ENCODE results near the gene C11orf91. TPM values are rescaled to one million over a fixed set of nuclear protein-coding genes. Genes with fewer than 3 reads are reported as not detected.

The C11orf91 gene
- total RNA-seq, 1 donor: not detected

DNA sequence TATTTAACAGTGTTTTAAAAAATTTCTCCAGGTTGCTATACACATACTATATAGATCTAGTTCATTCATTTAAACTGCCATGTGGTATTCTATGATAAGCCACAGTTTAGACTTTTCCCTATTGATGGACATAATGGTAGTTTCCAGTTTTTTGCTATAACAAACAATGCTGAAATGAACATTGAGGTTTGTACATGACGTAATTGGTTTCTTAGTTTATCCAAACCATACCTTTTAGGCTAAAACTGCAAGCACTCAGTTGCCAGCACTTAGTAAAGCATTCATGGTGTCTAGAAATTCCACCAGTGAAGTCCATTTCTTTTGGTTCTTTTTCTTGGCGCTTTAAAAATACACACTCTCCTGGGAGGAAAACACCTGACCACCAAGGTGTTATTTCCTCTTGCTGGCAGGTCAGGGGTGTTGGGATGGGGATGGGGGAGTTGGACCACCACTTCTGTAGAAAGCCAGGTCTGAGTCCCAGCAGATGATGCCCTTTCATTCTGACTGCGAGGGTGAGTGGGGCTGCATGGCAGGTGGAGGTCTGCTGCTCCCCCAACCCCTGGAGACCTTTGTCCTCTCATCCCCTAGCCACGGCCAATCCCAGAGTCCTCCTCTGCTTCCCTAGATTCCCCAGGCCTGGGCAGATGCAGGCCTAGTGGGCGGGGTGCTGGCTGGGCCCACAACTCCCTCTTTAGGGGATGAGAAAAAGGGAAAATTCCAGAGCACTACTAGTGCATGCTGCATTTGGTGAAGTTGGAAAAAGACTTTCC, 41.1 kb downstream of the C11orf91 start:
- Histone ChIP-seq H3K4me1 (ENCODE audit: insufficient read depth, low read length) (no peaks in the 10 kb centered on the region), H3K27me3 (ENCODE audit: insufficient read depth, low read length) (no peaks in the 10 kb centered on the region), H3K4me3 (ENCODE audit: low read length) (no peak overlapping the region), H3K9me3 (ENCODE audit: low read depth, low read length) (no peaks in the 10 kb centered on the region)

DNA sequence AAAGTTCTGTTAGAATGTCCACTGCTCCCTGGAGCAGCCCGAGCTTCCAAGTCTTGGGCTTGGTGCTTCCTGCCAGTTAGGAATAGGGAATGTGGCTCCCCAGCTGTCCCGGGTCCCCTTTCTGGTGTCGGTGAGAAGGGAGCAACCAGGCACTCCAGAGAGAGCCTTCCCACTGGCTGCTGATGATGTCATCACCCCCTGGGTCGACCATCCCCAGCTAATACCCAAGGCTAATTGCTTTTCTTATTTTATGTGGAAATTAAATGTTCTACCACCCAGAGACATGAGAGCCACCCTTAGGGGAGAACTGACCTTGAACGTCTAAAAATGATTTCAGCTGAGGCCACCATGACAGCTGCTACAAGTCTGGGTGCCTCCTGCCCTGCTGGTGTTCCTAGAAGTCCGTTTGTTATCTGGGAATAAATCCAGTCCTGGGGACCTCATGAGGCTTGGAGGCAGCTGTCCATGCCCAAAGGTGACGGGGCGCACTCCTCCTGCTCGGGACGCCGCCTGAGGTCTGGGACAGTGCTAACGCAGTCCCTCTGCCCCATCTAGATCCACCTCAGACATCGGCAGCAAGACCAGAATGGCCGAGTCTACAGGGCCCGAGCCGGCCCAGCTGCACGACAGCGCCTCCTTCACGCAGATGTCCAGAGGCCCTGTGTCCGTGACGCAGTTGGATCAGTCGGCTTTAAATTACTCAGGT, 42.3 kb downstream of the C11orf91 start:
- no peaks in the 10 kb centered on the region for H3K27me3 ChIP-seq (ENCODE audit: insufficient read depth, low read length)
- H3K4me3 ChIP-seq (ENCODE audit: low read length): no peak overlapping the region
- H3K9me3 ChIP-seq (ENCODE audit: low read depth, low read length): no peaks in the 10 kb centered on the region
- H3K4me1 ChIP-seq (ENCODE audit: insufficient read depth, low read length): no peaks in the 10 kb centered on the region

DNA sequence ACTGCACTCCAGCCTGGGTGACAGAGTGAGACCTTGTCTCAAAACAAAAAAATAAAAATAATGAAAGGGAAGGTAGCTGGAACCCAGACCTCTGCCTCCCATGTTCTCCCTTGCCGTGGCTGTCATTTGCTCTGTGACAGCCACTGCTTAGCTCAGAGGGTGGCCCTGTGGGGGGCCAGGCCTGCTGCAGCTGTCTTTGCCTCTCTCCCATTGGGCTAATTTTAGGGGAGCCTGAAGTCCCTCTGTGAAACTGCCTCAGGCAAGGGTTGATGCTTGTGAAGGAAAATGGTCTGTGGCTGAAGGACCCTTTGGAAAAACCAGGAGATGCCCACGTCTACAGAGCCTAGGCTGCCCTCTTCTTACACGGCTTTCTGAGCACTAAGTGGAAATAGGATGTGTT, 42.9 kb downstream of the C11orf91 start:
- Histone ChIP-seq H3K9me3 (ENCODE audit: low read depth, low read length) (no peaks in the 10 kb centered on the region), H3K27me3 (ENCODE audit: insufficient read depth, low read length) (no peaks in the 10 kb centered on the region), H3K4me3 (ENCODE audit: low read length) (no peak overlapping the region), H3K4me1 (ENCODE audit: insufficient read depth, low read length) (no peaks in the 10 kb centered on the region)

DNA sequence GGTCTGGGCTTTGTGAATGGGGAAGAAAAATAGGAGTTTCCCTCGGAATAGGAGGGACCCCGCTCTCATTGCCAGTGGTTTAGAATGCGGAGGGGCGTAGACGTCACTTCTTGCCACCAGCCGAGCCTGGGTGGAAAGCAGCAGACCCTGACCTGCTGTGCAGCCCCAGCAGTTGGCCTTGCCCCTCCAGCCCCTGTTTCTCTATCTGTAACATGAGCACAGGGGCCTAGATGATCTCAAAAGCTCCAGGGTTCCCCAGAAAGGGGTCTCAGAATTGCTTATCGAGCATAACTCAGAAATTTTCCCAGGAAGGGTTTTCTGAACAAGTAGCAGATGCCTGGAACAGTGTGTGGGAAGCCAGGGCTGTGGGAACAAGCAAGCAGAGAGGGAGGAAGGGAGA, 43.9 kb downstream of the C11orf91 start:
- Histone ChIP-seq H3K9me3 (ENCODE audit: low read depth, low read length) (no peaks in the 10 kb centered on the region), H3K4me1 (ENCODE audit: insufficient read depth, low read length) (no peaks in the 10 kb centered on the region), H3K27me3 (ENCODE audit: insufficient read depth, low read length) (no peaks in the 10 kb centered on the region), H3K4me3 (ENCODE audit: low read length) (no peak overlapping the region)

DNA sequence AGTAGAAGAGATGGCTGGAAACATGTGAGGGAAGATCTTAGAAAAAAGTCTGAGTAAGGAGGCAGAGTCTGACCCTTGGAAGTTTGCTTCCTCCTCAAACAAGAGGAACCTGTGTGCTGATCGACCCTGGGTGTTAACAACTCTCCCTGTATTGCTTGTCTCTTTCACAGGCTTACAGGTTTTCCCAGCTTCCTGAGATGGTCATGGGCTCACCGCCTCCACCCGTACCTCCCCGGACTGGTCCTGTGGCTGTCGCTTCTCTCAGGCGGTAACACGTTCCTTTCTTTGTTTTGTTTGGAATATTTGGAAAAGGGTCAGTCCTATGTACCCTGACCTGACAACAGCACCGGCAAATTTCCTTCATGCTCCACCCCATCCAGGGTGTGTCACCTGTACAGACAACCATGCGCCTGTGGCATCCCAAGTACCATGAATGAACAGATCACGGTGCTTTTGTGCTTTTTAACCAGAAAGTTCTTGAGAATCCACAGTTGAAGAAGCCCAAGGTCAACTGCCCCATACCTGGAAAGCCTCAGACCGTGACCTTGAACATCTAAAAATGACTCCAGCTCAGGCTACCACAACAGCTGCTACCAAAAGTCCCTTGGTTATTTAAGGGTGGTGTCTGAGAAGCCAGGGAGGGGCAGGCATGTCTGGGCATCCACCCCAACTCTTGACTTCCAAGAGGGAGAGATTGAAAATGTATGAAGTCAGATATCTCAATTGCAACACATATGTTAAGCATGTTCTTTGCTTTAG, 44.6 kb downstream of the C11orf91 start:
- Histone ChIP-seq H3K9me3 (ENCODE audit: low read depth, low read length) (no peaks in the 10 kb centered on the region), H3K4me3 (ENCODE audit: low read length) (no peak overlapping the region), H3K27me3 (ENCODE audit: insufficient read depth, low read length) (no peaks in the 10 kb centered on the region), H3K4me1 (ENCODE audit: insufficient read depth, low read length) (no peaks in the 10 kb centered on the region)

DNA sequence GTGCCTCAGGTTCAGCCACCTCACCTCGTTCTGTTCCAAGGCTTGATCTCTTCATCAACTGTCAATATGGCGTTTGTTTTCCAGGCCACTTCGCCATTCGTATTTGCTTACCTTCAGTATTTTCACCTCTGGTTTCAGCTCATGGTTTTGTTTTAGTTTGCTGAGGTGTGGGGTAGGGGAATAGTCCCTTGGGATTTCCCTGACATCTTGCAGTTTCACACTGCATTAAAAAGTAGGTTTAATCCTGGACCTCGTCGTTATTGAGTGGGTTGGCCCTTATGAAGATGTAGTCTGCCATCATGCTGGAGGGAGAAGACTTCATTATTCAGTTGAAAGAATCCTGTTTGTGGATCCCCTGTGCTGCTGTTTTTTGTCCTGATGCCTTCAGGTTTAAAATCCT, 46.0 kb downstream of the C11orf91 start:
- H3K4me1 ChIP-seq (ENCODE audit: insufficient read depth, low read length): no peaks in the 10 kb centered on the region
- H3K9me3 ChIP-seq (ENCODE audit: low read depth, low read length): no peaks in the 10 kb centered on the region
- no peaks in the 10 kb centered on the region for H3K27me3 ChIP-seq (ENCODE audit: insufficient read depth, low read length)
- H3K4me3 ChIP-seq (ENCODE audit: low read length): no peak overlapping the region

DNA sequence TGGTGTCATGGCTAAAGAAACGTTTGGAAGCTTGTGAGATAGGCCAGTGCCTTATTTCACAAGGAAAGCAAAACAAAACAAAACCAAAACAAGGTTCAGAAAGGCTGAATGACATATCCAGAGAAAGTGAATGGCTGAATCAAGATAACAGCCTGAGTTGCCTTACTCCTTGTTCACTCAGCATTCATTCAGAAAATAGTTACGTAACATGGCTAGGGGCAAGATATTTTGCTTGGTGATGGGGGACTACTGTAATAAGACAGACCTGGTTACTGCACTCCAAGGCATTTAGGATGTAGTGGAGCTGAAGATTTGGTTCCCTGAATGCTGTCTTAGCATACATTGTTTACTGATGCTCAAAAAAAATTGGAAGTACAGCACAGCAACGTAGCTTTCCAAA, 47.7 kb downstream of the C11orf91 start:
- Histone ChIP-seq H3K4me3 (ENCODE audit: low read length) (no peak overlapping the region), H3K4me1 (ENCODE audit: insufficient read depth, low read length) (no peaks in the 10 kb centered on the region), H3K9me3 (ENCODE audit: low read depth, low read length) (no peaks in the 10 kb centered on the region), H3K27me3 (ENCODE audit: insufficient read depth, low read length) (no peaks in the 10 kb centered on the region)

DNA sequence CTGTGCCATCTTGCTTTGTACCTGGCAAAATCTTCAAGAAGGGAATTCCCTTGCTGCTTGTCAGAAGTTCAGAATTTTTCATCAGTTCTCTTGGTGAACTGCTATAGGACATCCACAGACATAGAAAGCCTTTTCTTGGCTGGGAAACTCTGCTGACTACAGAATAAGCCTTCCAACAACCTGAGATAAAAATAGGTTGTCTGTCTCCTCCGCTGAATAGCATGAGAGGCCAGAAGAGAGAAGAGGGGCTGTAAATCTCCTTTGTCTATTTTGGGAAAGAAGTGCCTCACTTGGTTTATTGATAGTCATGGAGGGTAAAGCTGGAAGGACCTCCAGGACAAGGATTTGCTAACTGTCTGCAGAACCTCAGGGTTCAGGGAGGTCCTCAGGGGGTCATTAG, 48.2 kb downstream of the C11orf91 start:
- Histone ChIP-seq H3K4me1 (ENCODE audit: insufficient read depth, low read length) (no peaks in the 10 kb centered on the region), H3K9me3 (ENCODE audit: low read depth, low read length) (no peaks in the 10 kb centered on the region), H3K27me3 (ENCODE audit: insufficient read depth, low read length) (no peaks in the 10 kb centered on the region), H3K4me3 (ENCODE audit: low read length) (no peak overlapping the region)

DNA sequence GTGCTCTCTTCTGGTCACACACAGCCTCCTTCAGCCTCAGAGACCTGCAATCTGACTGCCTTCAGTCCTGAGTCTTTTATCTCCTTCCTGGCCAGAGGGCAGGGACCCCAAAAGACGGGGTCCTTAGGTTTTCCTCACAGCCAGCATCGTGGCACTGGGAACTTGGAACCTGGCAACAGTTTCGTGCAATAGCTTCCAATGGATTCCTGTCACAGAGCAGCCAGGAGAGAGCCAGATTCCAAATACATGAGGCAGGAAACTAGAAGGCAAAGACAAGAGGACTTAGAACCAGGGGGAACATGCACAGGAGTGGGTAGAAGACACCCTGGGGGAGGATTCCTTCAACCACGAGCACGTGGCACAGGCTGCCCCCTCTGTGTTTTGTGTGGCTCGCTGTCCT, 48.6 kb downstream of the C11orf91 start:
- Histone ChIP-seq H3K27me3 (ENCODE audit: insufficient read depth, low read length) (no peaks in the 10 kb centered on the region), H3K9me3 (ENCODE audit: low read depth, low read length) (no peaks in the 10 kb centered on the region), H3K4me3 (ENCODE audit: low read length) (no peak overlapping the region), H3K4me1 (ENCODE audit: insufficient read depth, low read length) (no peaks in the 10 kb centered on the region)

DNA sequence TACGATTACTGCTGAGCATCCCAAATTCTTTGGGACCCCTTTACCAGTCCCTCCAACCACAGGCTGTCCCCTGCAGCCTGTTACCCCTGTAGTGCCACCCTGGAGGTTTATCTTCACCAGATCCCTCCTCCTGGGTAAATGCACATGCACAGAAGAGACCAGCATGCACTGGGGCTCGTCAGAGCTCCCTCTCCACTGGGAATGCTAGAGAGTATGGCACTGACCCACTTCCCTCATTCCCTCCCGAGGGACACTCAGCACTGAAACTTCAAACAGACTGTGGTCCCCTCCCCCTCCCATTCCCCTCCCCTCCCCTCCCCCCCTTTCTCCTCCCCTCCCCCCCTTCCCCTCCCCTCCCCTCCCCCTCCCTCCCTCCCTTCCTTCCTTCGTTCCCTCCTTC, 49.1 kb downstream of the C11orf91 start:
- H3K4me1 ChIP-seq (ENCODE audit: insufficient read depth, low read length): no peaks in the 10 kb centered on the region
- no peaks in the 10 kb centered on the region for H3K9me3 ChIP-seq (ENCODE audit: low read depth, low read length)
- no peaks in the 10 kb centered on the region for H3K27me3 ChIP-seq (ENCODE audit: insufficient read depth, low read length)
- no peak overlapping the region for H3K4me3 ChIP-seq (ENCODE audit: low read length)

DNA sequence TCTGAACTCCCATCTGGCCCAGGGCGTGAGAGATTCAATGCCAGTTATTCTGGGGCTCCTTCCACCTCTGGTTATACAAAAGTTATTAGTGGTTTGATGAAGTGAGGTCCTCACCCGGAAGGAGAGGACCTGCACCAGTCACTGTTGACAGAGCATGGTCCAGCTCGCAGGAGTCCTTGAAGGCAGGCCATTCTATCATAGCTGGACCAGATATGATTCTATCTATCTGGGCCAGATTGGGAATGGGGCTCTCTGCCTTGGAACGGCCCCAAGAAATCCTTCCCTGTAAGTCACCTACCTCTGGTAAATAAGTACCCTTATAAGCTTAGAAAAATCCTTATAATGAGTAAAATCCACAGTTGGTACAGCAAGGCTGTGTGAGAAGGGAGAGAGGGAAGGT, 50.7 kb downstream of the C11orf91 start:
- no peak overlapping the region for H3K4me3 ChIP-seq (ENCODE audit: low read length)
- no peaks in the 10 kb centered on the region for H3K9me3 ChIP-seq (ENCODE audit: low read depth, low read length)
- H3K27me3 ChIP-seq (ENCODE audit: insufficient read depth, low read length): no peaks in the 10 kb centered on the region
- no peaks in the 10 kb centered on the region for H3K4me1 ChIP-seq (ENCODE audit: insufficient read depth, low read length)

Other genes starting within 250 kb of the C11orf91 start
- 14.9 TPM for gene CD59, start 35.6 kb upstream of the C11orf91 start, total RNA-seq
- gene FBXO3, start 73.7 kb upstream of the C11orf91 start, total RNA-seq: 93.9 TPM
- gene LMO2, start 191.2 kb upstream of the C11orf91 start, total RNA-seq: 28.4 TPM